GM21723 (cell line): Measurements from ENCODE around the gene GPRASP2.
"Not testable (repeated sequence)": the region's sequence is repeated elsewhere in the genome, so short reads cannot be mapped to it uniquely, and the experiment has no call there.

Experiments used
- ATAC-seq: cut with Tn5 transposase; IDR thresholded peaks from one replicate; pipeline ENCODE4 v1.9.1; 2021; ENCODE audit warnings: mild to moderate bottlenecking, moderate library complexity; ENCODE audit not compliant: unreplicated experiment

Gene GPRASP2

GRCh38 chrX:102712216-102712966, at the start of gene GPRASP2:
Gene GPRASP2, plus strand, starts transcription at chrX:102712448. Its CDS starts 2,422 bp downstream, at chrX:102714870.
- ATAC-seq = no peak

- ATAC-seq = not testable (repeated sequence)
Observed at GRCh38 chrX:102663820-102664219, 48.4 kb upstream of the GPRASP2 start.

- not testable (repeated sequence) for ATAC-seq
Observed at GRCh38 chrX:102667034-102667433, 45.2 kb upstream of the GPRASP2 start.

GRCh38 chrX:102669526-102669925, 42.7 kb upstream of the GPRASP2 start:
- ATAC-seq = no peak

- no peak for ATAC-seq
Observed at GRCh38 chrX:102672856-102673255, 39.4 kb upstream of the GPRASP2 start.

GRCh38 chrX:102677479-102677878, 34.8 kb upstream of the GPRASP2 start:
- ATAC-seq = not testable (repeated sequence)

- ATAC-seq = no peak
Observed at GRCh38 chrX:102684772-102685520, 27.3 kb upstream of the GPRASP2 start.

- ATAC-seq = no peak
Observed at GRCh38 chrX:102694749-102695148, 17.5 kb upstream of the GPRASP2 start.

- no peak for ATAC-seq
Observed at GRCh38 chrX:102696306-102696705, 15.9 kb upstream of the GPRASP2 start.

- no peak for ATAC-seq
Observed at GRCh38 chrX:102697494-102697893, 14.8 kb upstream of the GPRASP2 start.

GRCh38 chrX:102708900-102709299, 3.3 kb upstream of the GPRASP2 start:
- ATAC-seq = no peak

GRCh38 chrX:102711872-102712215, 404 bp upstream of the GPRASP2 start:
- ATAC-seq = no peak

- no peak for ATAC-seq
Observed at GRCh38 chrX:102712981-102713625, 855 bp downstream of the GPRASP2 start.

GRCh38 chrX:102714994-102715393, 2.7 kb downstream of the GPRASP2 start:
- ATAC-seq = no peak

- no peak for ATAC-seq
Observed at GRCh38 chrX:102715967-102716366, 3.7 kb downstream of the GPRASP2 start.

GRCh38 chrX:102720237-102721168, 8.3 kb downstream of the GPRASP2 start, which contains the start of gene GPRASP3:
Gene GPRASP3, plus strand, starts transcription at chrX:102720743. Its CDS starts 28,253 bp downstream, at chrX:102748996.
- peak; percentile 89 for ATAC-seq

- ATAC-seq = not testable (repeated sequence)
Observed at GRCh38 chrX:102721169-102721506, 8.9 kb downstream of the GPRASP2 start.

- ATAC-seq = no peak
Observed at GRCh38 chrX:102723456-102723855, 11.2 kb downstream of the GPRASP2 start.

- no peak for ATAC-seq
Observed at GRCh38 chrX:102727761-102728160, 15.5 kb downstream of the GPRASP2 start.

GRCh38 chrX:102728646-102729045, 16.4 kb downstream of the GPRASP2 start:
- ATAC-seq = no peak

GRCh38 chrX:102739657-102740056, 27.4 kb downstream of the GPRASP2 start:
- no peak for ATAC-seq
